Suprapubic skin (tissue), 4 donors: ENCODE results near the gene SMARCA2. TPM values are rescaled to one million over a fixed set of nuclear protein-coding genes. Genes with fewer than 3 reads are reported as not detected.

Experiments used
- DNase-seq, 2 donors: peaks; one replicate each; pipeline ENCODE4 v3.0.0-alpha.2; 2019; ENCODE audit warnings: low spot score in 2 of 2
- H3K27ac ChIP-seq: fragments of 200-600 bp; sonication (generic); one replicate; pipeline ENCODE4 v1.5.1; 2019
- H3K27me3 ChIP-seq: fragments of 200-600 bp; sonication (generic); one replicate; pipeline ENCODE4 v1.5.1; 2019
- H3K36me3 ChIP-seq: fragments of 200-600 bp; sonication (generic); one replicate; pipeline ENCODE4 v1.5.1; 2019
- H3K4me1 ChIP-seq: fragments of 200-600 bp; sonication (generic); one replicate; pipeline ENCODE4 v1.5.1; 2019
- H3K4me3 ChIP-seq: fragments of 200-600 bp; sonication (generic); one replicate; pipeline ENCODE4 v1.5.1; 2019; ENCODE audit warnings: mild to moderate bottlenecking
- H3K9me3 ChIP-seq: fragments of 200-600 bp; sonication (generic); one replicate; pipeline ENCODE4 v1.5.1; 2019
- EP300 ChIP-seq: sonication (generic); formaldehyde crosslinking; IDR thresholded peaks from one replicate; pipeline ENCODE4 v1.6.1; 2017; ENCODE audit warnings: antibody characterized with exemption
- POLR2A ChIP-seq, 2 donors: fragments of 450-650 bp; IDR thresholded peaks; one replicate each; pipeline ENCODE4 v1.6.1; 2017; ENCODE audit warnings: antibody characterized with exemption in 2 of 2, mild to moderate bottlenecking in 2 of 2, moderate library complexity in 2 of 2
- POLR2AphosphoS5 ChIP-seq, 3 donors: sonication (generic); formaldehyde crosslinking; IDR thresholded peaks; one replicate each; pipeline ENCODE4 v1.6.1; 2017; ENCODE audit warnings: antibody characterized with exemption in 3 of 3
- WGBS: methylation state at CpG from one replicate; pipeline ENCODE4 v1.1.5; 2018; 5-methylcytosine and 5-hydroxymethylcytosine counted together
- total RNA-seq, 4 donors: library from RNA; depleted of rRNA; stranded (reverse); fragments of >200 nt; gene quantifications; one replicate each; pipeline ENCODE4 v1.1.0, GENCODE V29; 2016
- TF ChIP-seq, protein P1 (sequence below), 2 donors: fragments of 200-600 bp in 1 of 2; fragments of 450-650 bp in 1 of 2; sonication (generic) in 1 of 2; IDR thresholded peaks; one replicate each; pipeline ENCODE4 v1.5.1; 2016 to 2019; ENCODE audit warnings: antibody characterized with exemption in 2 of 2, mild to moderate bottlenecking in 1 of 2, moderate library complexity in 1 of 2

The SMARCA2 gene
- total RNA-seq, 4 donors from 2014 or later, result 88.9 to 236 (median 140) TPM

DNA sequence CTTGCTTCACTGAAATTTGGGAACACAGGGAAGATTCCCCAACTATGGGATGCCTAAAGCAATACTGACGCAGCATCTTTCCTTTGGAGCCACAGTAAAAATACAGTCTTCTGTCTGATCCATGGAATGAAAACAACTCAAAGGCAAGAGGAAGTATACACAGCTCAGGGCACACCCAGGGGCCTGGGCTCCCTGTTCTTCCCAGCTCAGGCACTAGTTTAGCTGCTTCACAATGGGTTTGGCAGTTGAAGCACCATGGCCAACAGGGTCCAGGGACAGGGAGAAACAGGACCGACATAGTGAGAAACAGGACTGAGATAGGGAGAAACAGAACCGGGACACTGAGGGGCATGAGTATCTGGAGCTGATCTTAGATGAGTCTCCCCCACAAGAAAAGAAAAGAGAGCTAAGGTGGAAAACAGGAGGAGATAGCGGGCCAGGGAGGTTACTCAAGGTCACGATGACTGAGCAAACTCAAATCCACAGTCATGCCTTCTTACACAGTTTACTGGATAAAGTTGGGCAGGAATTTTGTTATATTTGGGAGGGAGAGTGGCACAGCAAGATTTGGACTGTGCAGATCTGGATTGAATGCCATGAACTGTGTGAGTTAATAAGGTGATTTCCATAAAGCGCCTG is 198.8 kb downstream of the SMARCA2 start:
- 87% methylated on average over 6 of the region's 6 CpGs for WGBS
- Histone ChIP-seq H3K9me3 (no peaks in the 10 kb centered on the region), H3K36me3 (no peaks in the 10 kb centered on the region), H3K4me1 (no peaks in the 10 kb centered on the region), H3K27me3 (no peaks in the 10 kb centered on the region), H3K27ac (no peak overlapping the region), H3K4me3 (no peak overlapping the region)
- DNase-seq, result no peak
- TF ChIP-seq, protein P1, sequence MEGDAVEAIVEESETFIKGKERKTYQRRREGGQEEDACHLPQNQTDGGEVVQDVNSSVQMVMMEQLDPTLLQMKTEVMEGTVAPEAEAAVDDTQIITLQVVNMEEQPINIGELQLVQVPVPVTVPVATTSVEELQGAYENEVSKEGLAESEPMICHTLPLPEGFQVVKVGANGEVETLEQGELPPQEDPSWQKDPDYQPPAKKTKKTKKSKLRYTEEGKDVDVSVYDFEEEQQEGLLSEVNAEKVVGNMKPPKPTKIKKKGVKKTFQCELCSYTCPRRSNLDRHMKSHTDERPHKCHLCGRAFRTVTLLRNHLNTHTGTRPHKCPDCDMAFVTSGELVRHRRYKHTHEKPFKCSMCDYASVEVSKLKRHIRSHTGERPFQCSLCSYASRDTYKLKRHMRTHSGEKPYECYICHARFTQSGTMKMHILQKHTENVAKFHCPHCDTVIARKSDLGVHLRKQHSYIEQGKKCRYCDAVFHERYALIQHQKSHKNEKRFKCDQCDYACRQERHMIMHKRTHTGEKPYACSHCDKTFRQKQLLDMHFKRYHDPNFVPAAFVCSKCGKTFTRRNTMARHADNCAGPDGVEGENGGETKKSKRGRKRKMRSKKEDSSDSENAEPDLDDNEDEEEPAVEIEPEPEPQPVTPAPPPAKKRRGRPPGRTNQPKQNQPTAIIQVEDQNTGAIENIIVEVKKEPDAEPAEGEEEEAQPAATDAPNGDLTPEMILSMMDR (IDR thresholded peaks at IDR 0.05), result no peak
- TF ChIP-seq EP300, result no peak
- TF ChIP-seq POLR2A (IDR thresholded peaks at IDR 0.05), result no peak
- no peak for TF ChIP-seq POLR2AphosphoS5 (IDR thresholded peaks at IDR 0.05)

DNA sequence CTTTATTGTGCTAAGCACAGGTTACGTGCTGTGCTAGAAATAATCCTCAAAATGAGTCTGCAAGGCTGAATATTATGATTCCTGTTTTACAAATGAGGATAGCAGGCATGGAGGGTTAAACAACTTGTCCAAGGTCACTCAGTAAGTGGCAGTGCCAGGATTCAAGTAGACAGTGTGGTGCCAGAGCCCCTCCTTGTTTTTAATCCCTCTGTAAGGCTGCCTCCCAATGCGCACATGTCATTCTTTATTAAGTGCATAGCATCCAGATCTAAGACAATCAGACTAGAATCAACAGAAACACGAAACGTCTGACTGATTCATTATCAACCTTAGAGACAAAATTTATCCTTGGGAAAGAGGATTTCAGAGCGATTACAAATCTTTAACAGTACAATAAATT is 199.6 kb downstream of the SMARCA2 start:
- no peak overlapping the region for H3K27ac ChIP-seq
- 80% methylated on average over 5 of the region's 5 CpGs for WGBS
- H3K27me3 ChIP-seq, result no peaks in the 10 kb centered on the region

DNA sequence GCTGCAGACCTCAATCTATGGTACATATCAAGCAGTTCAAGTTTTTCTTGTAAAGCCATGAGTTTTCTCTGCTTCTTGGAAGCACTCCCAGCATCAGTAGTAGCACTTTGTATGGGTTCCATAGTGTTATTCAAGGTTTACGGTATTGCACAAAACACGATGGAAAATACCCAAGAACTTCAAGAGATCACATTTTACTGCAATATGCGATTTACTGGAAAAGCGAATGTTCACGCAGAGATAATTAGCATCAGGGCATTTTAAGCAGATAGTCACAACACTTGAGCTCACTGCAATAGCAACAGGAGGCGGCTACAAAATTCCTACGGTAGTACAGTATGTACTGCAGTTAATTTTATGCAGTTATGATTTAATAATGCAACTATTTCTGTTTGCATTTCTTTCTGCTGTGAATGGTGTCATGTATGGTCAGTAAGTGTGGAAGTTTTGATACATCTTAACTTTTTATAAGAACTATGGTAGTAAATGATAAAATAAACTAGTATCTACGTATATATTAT is 200.8 kb downstream of the SMARCA2 start:
- H3K27me3 ChIP-seq, result no peaks in the 10 kb centered on the region
- H3K4me1 ChIP-seq, result no peaks in the 10 kb centered on the region
- H3K4me3 ChIP-seq, result no peak overlapping the region
- H3K36me3 ChIP-seq, result no peaks in the 10 kb centered on the region
- no peak overlapping the region for H3K27ac ChIP-seq
- H3K9me3 ChIP-seq, result no peaks in the 10 kb centered on the region
- TF ChIP-seq, protein P1 (IDR thresholded peaks at IDR 0.05), result no peak
- no peak for TF ChIP-seq POLR2A (IDR thresholded peaks at IDR 0.05)
- TF ChIP-seq POLR2AphosphoS5 (IDR thresholded peaks at IDR 0.05), result no peak
- TF ChIP-seq EP300, result no peak
- DNase-seq, result no peak
- 92% methylated on average over 8 of the region's 8 CpGs for WGBS

More for the DNA sequence above, 199.6 kb downstream of the SMARCA2 start:
- no peak overlapping the region for H3K4me3 ChIP-seq
- H3K4me1 ChIP-seq, result no peaks in the 10 kb centered on the region
- no peak for DNase-seq
- H3K9me3 ChIP-seq, result no peaks in the 10 kb centered on the region
- no peaks in the 10 kb centered on the region for H3K36me3 ChIP-seq
- TF ChIP-seq, protein P1 (IDR thresholded peaks at IDR 0.05), result no peak
- no peak for TF ChIP-seq EP300
- no peak for TF ChIP-seq POLR2A (IDR thresholded peaks at IDR 0.05)
- no peak for TF ChIP-seq POLR2AphosphoS5 (IDR thresholded peaks at IDR 0.05)

DNA sequence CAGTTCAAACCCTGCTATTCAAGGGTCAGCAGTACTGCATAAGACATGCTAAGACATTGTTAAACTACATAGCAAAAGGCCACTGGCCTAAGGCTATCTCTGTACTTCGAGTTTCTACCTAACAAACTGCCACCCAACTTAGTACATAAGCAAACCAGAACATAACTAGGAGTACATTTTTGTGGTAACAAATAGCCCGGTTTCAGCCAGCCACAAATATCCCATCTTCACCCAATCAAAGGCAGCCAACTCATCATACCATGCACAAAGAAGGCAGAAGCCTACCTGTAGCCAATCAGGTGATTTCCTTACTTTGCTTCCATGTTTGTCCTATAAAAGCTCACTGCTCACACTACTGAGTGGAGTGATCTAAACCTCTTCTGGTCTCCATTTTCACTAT is 201.4 kb downstream of the SMARCA2 start:
- H3K27ac ChIP-seq, result no peak overlapping the region
- H3K36me3 ChIP-seq, result no peaks in the 10 kb centered on the region
- DNase-seq, result no peak
- TF ChIP-seq EP300, result no peak
- no peak for TF ChIP-seq POLR2A (IDR thresholded peaks at IDR 0.05)
- TF ChIP-seq, protein P1 (IDR thresholded peaks at IDR 0.05), result no peak
- no peak for TF ChIP-seq POLR2AphosphoS5 (IDR thresholded peaks at IDR 0.05)
- H3K9me3 ChIP-seq, result no peaks in the 10 kb centered on the region
- H3K4me1 ChIP-seq, result no peaks in the 10 kb centered on the region
- WGBS, result 61% methylated on average over 2 of the region's 2 CpGs
- H3K27me3 ChIP-seq, result no peaks in the 10 kb centered on the region
- H3K4me3 ChIP-seq, result no peak overlapping the region

DNA sequence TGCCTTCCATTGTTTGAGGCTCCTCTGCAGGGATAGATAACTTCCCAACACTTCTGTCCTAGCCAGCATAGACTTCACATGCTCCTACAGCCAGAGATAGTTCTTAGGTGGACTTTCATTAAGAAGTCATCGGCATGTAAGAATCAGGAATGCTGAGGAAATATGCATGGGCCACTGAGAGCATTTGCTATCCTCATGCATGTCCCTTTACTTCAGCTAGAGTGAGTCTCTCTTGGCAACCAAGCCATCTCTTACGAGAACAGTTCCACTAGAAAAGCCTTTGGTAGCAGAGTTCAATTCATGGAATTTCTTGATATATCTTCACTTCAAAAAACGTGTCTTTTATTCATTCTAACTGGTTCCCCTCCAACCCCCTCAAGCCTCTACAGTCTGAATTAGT is 202.4 kb downstream of the SMARCA2 start:
- Histone ChIP-seq H3K27me3 (no peaks in the 10 kb centered on the region), H3K36me3 (no peaks in the 10 kb centered on the region), H3K27ac (no peak overlapping the region), H3K9me3 (no peaks in the 10 kb centered on the region), H3K4me3 (no peak overlapping the region), H3K4me1 (no peaks in the 10 kb centered on the region)
- WGBS, result 83% methylated on average over 3 of the region's 3 CpGs
- no peak for DNase-seq
- TF ChIP-seq, protein P1 (IDR thresholded peaks at IDR 0.05), result no peak
- TF ChIP-seq POLR2A (IDR thresholded peaks at IDR 0.05), result no peak
- TF ChIP-seq EP300, result no peak
- TF ChIP-seq POLR2AphosphoS5 (IDR thresholded peaks at IDR 0.05), result no peak
